Keratinocyte (primary cell): ENCODE results near the gene JPT2. TPM values are rescaled to one million over a fixed set of nuclear protein-coding genes. Genes with fewer than 3 reads are reported as not detected.

Experiments used
- DNase-seq: peaks from one replicate; pipeline ENCODE4 v3.0.0-alpha.2; 2011; ENCODE audit warnings: low read depth, missing footprints, low spot score
- FAIRE-seq: peaks from 2 replicates; lab custom pipeline; 2011; peaks lifted over from hg19 to GRCh38; lab: Jason Lieb, UNC
- H2AFZ ChIP-seq: 2 replicates; pipeline ENCODE4 v1.6.0; 2012; ENCODE audit warnings: low read length, control low read depth, inconsistent platforms; ENCODE audit not compliant: control insufficient read depth
- H3K27ac ChIP-seq: 2 replicates; pipeline ENCODE4 v1.5.1; 2011; ENCODE audit warnings: low read length; ENCODE audit not compliant: control insufficient read depth, insufficient read depth
- H3K27me3 ChIP-seq: 3 replicates; pipeline ENCODE4 v1.6.0; 2011; ENCODE audit warnings: low read length; ENCODE audit not compliant: control insufficient read depth, insufficient read depth; ENCODE audit errors: extremely low read depth
- H3K36me3 ChIP-seq, 2 experiments: 2 replicates in 1 of 2; 3 replicates in 1 of 2; pipeline ENCODE4 v1.5.1; 2011; ENCODE audit warnings: low read length in 2 of 2, mild to moderate bottlenecking in 1 of 2; ENCODE audit not compliant: control insufficient read depth in 2 of 2, insufficient read depth in 2 of 2; ENCODE audit errors: extremely low read depth in 1 of 2
- H3K4me1 ChIP-seq: 3 replicates; pipeline ENCODE4 v1.5.1; 2011; ENCODE audit warnings: low read length; ENCODE audit not compliant: control insufficient read depth, insufficient read depth; ENCODE audit errors: extremely low read depth
- H3K4me2 ChIP-seq: 3 replicates; pipeline ENCODE4 v1.6.0; 2011; ENCODE audit warnings: low read depth, low read length; ENCODE audit not compliant: control insufficient read depth, insufficient read depth; ENCODE audit errors: extremely low read depth
- H3K4me3 ChIP-seq, 3 experiments: fragments of 200-600 bp in 1 of 3; sonication (generic) in 1 of 3; 2 replicates in 2 of 3; 3 replicates in 1 of 3; pipeline ENCODE4 v1.5.1; 2011 to 2016; ENCODE audit warnings: low read length in 3 of 3, mild to moderate bottlenecking in 3 of 3, control low read depth in 2 of 3, inconsistent platforms in 1 of 3, low read depth in 1 of 3, mixed read lengths in 1 of 3, mixed run types in 1 of 3, moderate library complexity in 1 of 3; ENCODE audit not compliant: control insufficient read depth in 2 of 3, insufficient read depth in 2 of 3; ENCODE audit errors: extremely low read depth in 1 of 3
- H3K79me2 ChIP-seq: 2 replicates; pipeline ENCODE4 v1.6.0; 2012; ENCODE audit warnings: low read length; ENCODE audit not compliant: control insufficient read depth, insufficient read depth
- H3K9ac ChIP-seq: 3 replicates; pipeline ENCODE4 v1.6.0; 2011; ENCODE audit warnings: low read length; ENCODE audit not compliant: control insufficient read depth, insufficient read depth; ENCODE audit errors: extremely low read depth
- H3K9me1 ChIP-seq: 3 replicates; pipeline ENCODE4 v1.6.0; 2011; ENCODE audit warnings: low read length; ENCODE audit not compliant: control insufficient read depth, insufficient read depth; ENCODE audit errors: extremely low read depth
- H3K9me3 ChIP-seq: 2 replicates; pipeline ENCODE4 v1.5.1; 2012; ENCODE audit warnings: low read depth, low read length; ENCODE audit not compliant: control insufficient read depth
- H4K20me1 ChIP-seq: 3 replicates; pipeline ENCODE4 v1.6.0; 2011; ENCODE audit warnings: low read length; ENCODE audit not compliant: control insufficient read depth, insufficient read depth; ENCODE audit errors: extremely low read depth
- EZH2 ChIP-seq: IDR thresholded peaks from one replicate; pipeline ENCODE4 v1.6.1; 2012; ENCODE audit warnings: inconsistent platforms, mild to moderate bottlenecking, low read length, moderate library complexity
- dilution Hi-C: fragments of 300-500 bp; cut with MboI; formaldehyde crosslinking; loops from one replicate; pipeline ENCODE4 v1.7.0; 2020; ENCODE audit warnings: low sequenced_read_pairs; ENCODE audit not compliant: extremely low pct_ligation_motif_present
- polyA plus RNA-seq, 5 experiments: library from polyadenylated mRNA; depleted of rRNA in 3 of 5; stranded (reverse) in 3 of 5; stranded (forward) in 1 of 5; unstranded in 1 of 5; fragments of >200 nt; gene quantifications; 1 replicate in 1 of 5; 2 replicates in 3 of 5; 3 replicates in 1 of 5; pipeline versions ENCODE4 v1.2.1 to v1.2.3, GENCODE V29; 2011 to 2012; ENCODE audit warnings: missing spikeins in 2 of 5, low read depth in 1 of 5, low replicate concordance in 1 of 5
- TF ChIP-seq, protein P1 (sequence below), 3 experiments: IDR thresholded peaks in 1 of 3; conservative IDR thresholded peaks in 1 of 3; optimal IDR thresholded peaks in 1 of 3; 2 replicates in 2 of 3; 3 replicates in 1 of 3; pipeline versions ENCODE3 to v1.5.1; 2011; ENCODE audit warnings: low read length in 3 of 3, mild to moderate bottlenecking in 3 of 3, moderate library complexity in 2 of 3, control low read depth in 1 of 3, inconsistent platforms in 1 of 3; ENCODE audit not compliant: insufficient read depth in 2 of 3; ENCODE audit errors: extremely low read depth in 1 of 3

Gene JPT2
- polyA plus RNA-seq, 1 donor (not counting 4 experiments of a cell fraction or from before 2014, with no cell fraction given), result 166 TPM

DNA sequence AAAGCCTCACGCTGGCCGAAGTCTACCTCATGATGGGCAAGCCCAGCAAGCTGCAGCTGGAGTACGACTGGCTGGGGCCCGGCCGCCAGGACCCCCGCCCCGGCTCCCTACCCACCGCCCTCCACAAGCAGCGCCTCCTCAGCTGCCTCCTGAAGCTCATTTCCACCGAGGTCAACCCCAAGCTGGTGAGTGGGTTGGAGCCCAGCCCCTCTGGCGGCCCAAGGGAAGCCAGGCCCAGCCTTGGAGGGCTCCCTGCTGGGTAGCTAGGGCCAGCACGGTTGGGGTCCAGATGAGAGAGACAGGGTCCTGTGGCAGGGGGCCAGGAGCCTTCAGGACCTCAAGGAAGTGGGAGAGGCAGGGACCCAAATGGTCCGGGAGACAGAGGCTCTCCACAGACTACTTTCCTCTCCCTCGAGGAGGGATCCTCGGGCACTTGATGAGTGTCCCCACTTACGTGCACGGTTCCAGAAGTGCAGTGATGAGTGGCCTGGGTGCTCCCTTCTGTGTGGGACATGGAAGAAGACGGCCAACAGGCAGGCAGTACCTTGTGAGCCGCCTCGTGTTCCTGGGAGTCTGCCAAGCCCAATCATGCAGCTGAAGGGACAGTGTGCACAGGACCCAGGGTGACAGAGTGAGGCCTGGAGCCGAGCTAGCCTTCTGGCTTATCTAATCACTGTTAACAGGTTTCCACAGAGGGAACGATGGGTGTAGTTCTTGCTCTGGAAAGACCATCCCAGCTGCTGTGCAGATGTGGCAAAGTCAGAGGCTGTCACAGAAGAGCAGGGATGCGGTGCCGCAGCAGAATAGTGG lies 21.1 kb upstream of the JPT2 start:
- TF ChIP-seq, protein P1, sequence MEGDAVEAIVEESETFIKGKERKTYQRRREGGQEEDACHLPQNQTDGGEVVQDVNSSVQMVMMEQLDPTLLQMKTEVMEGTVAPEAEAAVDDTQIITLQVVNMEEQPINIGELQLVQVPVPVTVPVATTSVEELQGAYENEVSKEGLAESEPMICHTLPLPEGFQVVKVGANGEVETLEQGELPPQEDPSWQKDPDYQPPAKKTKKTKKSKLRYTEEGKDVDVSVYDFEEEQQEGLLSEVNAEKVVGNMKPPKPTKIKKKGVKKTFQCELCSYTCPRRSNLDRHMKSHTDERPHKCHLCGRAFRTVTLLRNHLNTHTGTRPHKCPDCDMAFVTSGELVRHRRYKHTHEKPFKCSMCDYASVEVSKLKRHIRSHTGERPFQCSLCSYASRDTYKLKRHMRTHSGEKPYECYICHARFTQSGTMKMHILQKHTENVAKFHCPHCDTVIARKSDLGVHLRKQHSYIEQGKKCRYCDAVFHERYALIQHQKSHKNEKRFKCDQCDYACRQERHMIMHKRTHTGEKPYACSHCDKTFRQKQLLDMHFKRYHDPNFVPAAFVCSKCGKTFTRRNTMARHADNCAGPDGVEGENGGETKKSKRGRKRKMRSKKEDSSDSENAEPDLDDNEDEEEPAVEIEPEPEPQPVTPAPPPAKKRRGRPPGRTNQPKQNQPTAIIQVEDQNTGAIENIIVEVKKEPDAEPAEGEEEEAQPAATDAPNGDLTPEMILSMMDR (optimal IDR thresholded peaks at IDR 0.05 in 1 of 3, IDR thresholded peaks at IDR 0.05 in 1 of 3, conservative IDR thresholded peaks at IDR 0.05 in 1 of 3; ENCODE audit: extremely low read depth in 1 of 3, insufficient read depth in 2 of 3, low read length in 3 of 3), result no peak
- no peak for TF ChIP-seq EZH2
- Histone ChIP-seq H3K4me2 (no peak overlapping the region), H3K36me3 (peaks cover 32% of the 10 kb centered on the region in 2 experiments), H3K27me3 (no peaks in the 10 kb centered on the region), H3K4me3 (no peak overlapping the region), H3K27ac (no peak overlapping the region), H3K9me1 (no peaks in the 10 kb centered on the region), H3K4me1 (no peaks in the 10 kb centered on the region), H3K9ac (no peak overlapping the region), H2AFZ (no peak overlapping the region), H3K79me2 (no peaks in the 10 kb centered on the region), H4K20me1 (no peaks in the 10 kb centered on the region), H3K9me3 (no peaks in the 10 kb centered on the region)
- FAIRE-seq (no peak), DNase-seq (no peak)
- dilution Hi-C loops, result no loop called here

DNA sequence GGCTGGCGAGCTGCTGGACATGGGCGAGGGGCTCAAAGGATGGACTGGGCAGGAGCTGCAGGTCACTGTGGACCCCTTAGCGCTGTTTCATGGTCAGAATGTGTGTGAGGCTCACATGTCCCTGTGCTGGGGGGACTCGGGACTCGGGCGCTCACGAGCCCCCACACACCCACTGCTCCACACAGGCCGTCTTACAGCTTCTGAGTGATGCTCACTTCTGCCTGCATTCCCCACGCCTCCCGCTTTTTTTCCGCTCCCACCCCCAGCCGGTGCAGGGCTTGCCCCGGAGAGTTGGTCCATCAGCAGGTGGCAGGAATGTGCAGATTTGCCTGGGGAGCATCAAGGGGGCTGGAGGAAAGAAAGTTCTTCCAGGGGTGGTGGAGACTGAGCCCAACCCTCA lies 20.2 kb upstream of the JPT2 start:
- Histone ChIP-seq H3K4me2 (no peak overlapping the region), H3K9me3 (no peaks in the 10 kb centered on the region), H3K27ac (no peak overlapping the region), H3K9ac (no peak overlapping the region), H2AFZ (no peak overlapping the region), H3K4me1 (no peaks in the 10 kb centered on the region), H3K4me3 (no peak overlapping the region), H3K36me3 (peaks cover 33% of the 10 kb centered on the region in 2 experiments), H3K79me2 (no peaks in the 10 kb centered on the region), H3K27me3 (no peaks in the 10 kb centered on the region), H4K20me1 (no peaks in the 10 kb centered on the region), H3K9me1 (no peaks in the 10 kb centered on the region)
- FAIRE-seq (no peak), DNase-seq (no peak)
- TF ChIP-seq EZH2, result no peak
- TF ChIP-seq, protein P1 (optimal IDR thresholded peaks at IDR 0.05 in 1 of 3, IDR thresholded peaks at IDR 0.05 in 1 of 3, conservative IDR thresholded peaks at IDR 0.05 in 1 of 3; ENCODE audit: extremely low read depth in 1 of 3, insufficient read depth in 2 of 3, low read length in 3 of 3), result no peak
- dilution Hi-C loops, result no loop called here
